Prostate gland (tissue), 2 donors: ENCODE results near the gene GAB1.

Experiments used
- POLR2A ChIP-seq: fragments of 450-650 bp; IDR thresholded peaks from one replicate; pipeline ENCODE4 v1.6.1; 2016; ENCODE audit warnings: antibody characterized with exemption, mild to moderate bottlenecking
- POLR2AphosphoS5 ChIP-seq: sonication (generic); formaldehyde crosslinking; IDR thresholded peaks from one replicate; pipeline ENCODE4 v1.6.1; 2017; ENCODE audit warnings: antibody characterized with exemption
- TF ChIP-seq, protein P1 (sequence below), 4 experiments: fragments of 200-600 bp in 2 of 4; fragments of 450-650 bp in 2 of 4; sonication (generic) in 2 of 4; IDR thresholded peaks; 1 replicate in 3 of 4; 2 replicates in 1 of 4; pipeline ENCODE4 v1.5.1; 2016 to 2019; ENCODE audit warnings: antibody characterized with exemption in 4 of 4, mild to moderate bottlenecking in 2 of 4, moderate library complexity in 2 of 4

GRCh38 chr4:143477487-143477886, 140.8 kb downstream of the GAB1 start:
- TF ChIP-seq, protein P1, sequence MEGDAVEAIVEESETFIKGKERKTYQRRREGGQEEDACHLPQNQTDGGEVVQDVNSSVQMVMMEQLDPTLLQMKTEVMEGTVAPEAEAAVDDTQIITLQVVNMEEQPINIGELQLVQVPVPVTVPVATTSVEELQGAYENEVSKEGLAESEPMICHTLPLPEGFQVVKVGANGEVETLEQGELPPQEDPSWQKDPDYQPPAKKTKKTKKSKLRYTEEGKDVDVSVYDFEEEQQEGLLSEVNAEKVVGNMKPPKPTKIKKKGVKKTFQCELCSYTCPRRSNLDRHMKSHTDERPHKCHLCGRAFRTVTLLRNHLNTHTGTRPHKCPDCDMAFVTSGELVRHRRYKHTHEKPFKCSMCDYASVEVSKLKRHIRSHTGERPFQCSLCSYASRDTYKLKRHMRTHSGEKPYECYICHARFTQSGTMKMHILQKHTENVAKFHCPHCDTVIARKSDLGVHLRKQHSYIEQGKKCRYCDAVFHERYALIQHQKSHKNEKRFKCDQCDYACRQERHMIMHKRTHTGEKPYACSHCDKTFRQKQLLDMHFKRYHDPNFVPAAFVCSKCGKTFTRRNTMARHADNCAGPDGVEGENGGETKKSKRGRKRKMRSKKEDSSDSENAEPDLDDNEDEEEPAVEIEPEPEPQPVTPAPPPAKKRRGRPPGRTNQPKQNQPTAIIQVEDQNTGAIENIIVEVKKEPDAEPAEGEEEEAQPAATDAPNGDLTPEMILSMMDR (IDR thresholded peaks at IDR 0.05): no peak
- TF ChIP-seq POLR2A (no peak), POLR2AphosphoS5 (no peak)
